HEK293 (cell line): Measurements from ENCODE around the gene LMOD1.

ENCODE experiments used
- CTCF ChIA-PET: fragments of 350-600 bp; formaldehyde crosslinking; extraction: SDS; loops from one replicate; lab custom pipeline; 2021; ENCODE audit warnings: antibody characterized with exemption; lab: Yijun Ruan, JAX
- POLR2A ChIA-PET: fragments of 300-600 bp; formaldehyde crosslinking; extraction: SDS; loops from one replicate; lab custom pipeline; 2020; ENCODE audit warnings: antibody characterized with exemption, inconsistent platforms; lab: Yijun Ruan, JAX
- H3K27ac ChIP-seq: fragments of 200-500 bp; sonication (Bioruptor generic); 2 replicates; pipeline ENCODE4 v1.5.1; 2014; ENCODE audit warnings: low read depth, low read length, control low read depth, inconsistent platforms; ENCODE audit errors: extremely low read depth
- H3K36me3 ChIP-seq, 2 experiments: fragments of 200-500 bp in 1 of 2; sonication (Bioruptor generic) in 1 of 2; 1 replicate in 1 of 2; 2 replicates in 1 of 2; pipeline ENCODE4 v1.5.1; 2014 to 2017; ENCODE audit warnings: inconsistent platforms in 2 of 2, low read length in 2 of 2; ENCODE audit not compliant: control insufficient read depth in 2 of 2, insufficient read depth in 1 of 2
- H3K4me1 ChIP-seq: fragments of 200-500 bp; sonication (Bioruptor generic); 2 replicates; pipeline ENCODE4 v1.5.1; 2014; ENCODE audit warnings: mild to moderate bottlenecking, low read length, inconsistent platforms; ENCODE audit not compliant: control insufficient read depth, insufficient read depth
- H3K4me3 ChIP-seq: 2 replicates; pipeline ENCODE4 v1.5.1; 2011; ENCODE audit warnings: low read depth, mild to moderate bottlenecking, control low read depth, low read length, moderate library complexity
- H3K9me3 ChIP-seq: fragments of 200-500 bp; sonication (Bioruptor generic); 2 replicates; pipeline ENCODE4 v1.5.1; 2014; ENCODE audit warnings: low read depth, low read length, inconsistent platforms; ENCODE audit not compliant: control insufficient read depth, insufficient read depth
- KLF9 ChIP-seq: fragments of 450-650 bp; formaldehyde crosslinking; IDR thresholded peaks from 2 replicates; pipeline ENCODE4 v1.5.1; 2016; ENCODE audit warnings: missing biosample characterization, missing genetic modification characterization, low read depth
- OVOL3 ChIP-seq: fragments of 450-650 bp; formaldehyde crosslinking; IDR thresholded peaks from 2 replicates; pipeline ENCODE4 v1.5.1; 2016; ENCODE audit warnings: missing biosample characterization, missing genetic modification characterization
- PRDM10 ChIP-seq: fragments of 450-650 bp; formaldehyde crosslinking; IDR thresholded peaks from 2 replicates; pipeline ENCODE4 v1.5.1; 2016; ENCODE audit warnings: missing biosample characterization, missing genetic modification characterization
- REPIN1 ChIP-seq: fragments of 450-650 bp; formaldehyde crosslinking; IDR thresholded peaks from 2 replicates; pipeline ENCODE4 v1.5.1; 2017; ENCODE audit warnings: missing biosample characterization, missing genetic modification characterization, low read depth
- REST ChIP-seq: fragments of 450-650 bp; formaldehyde crosslinking; IDR thresholded peaks from 2 replicates; pipeline ENCODE4 v1.5.1; 2016; ENCODE audit warnings: missing biosample characterization, missing genetic modification characterization
- SALL2 ChIP-seq: fragments of 450-650 bp; formaldehyde crosslinking; IDR thresholded peaks from 2 replicates; pipeline ENCODE4 v1.5.0; 2017; ENCODE audit warnings: missing biosample characterization, mild to moderate bottlenecking, missing genetic modification characterization, borderline replicate concordance
- SCRT2 ChIP-seq: fragments of 450-650 bp; formaldehyde crosslinking; IDR thresholded peaks from 2 replicates; pipeline ENCODE4 v1.5.1; 2016; ENCODE audit warnings: missing biosample characterization, missing genetic modification characterization
- YY1 ChIP-seq: fragments of 450-650 bp; formaldehyde crosslinking; IDR thresholded peaks from 2 replicates; pipeline ENCODE4 v1.5.1; 2018; ENCODE audit warnings: missing biosample characterization, missing genetic modification characterization
- ZBTB1 ChIP-seq: fragments of 450-650 bp; formaldehyde crosslinking; IDR thresholded peaks from 2 replicates; pipeline ENCODE4 v1.5.1; 2016; ENCODE audit warnings: missing biosample characterization, missing genetic modification characterization
- ZBTB8A ChIP-seq: fragments of 450-650 bp; formaldehyde crosslinking; IDR thresholded peaks from 2 replicates; pipeline ENCODE4 v1.5.1; 2016; ENCODE audit warnings: missing biosample characterization, missing genetic modification characterization
- ZNF132 ChIP-seq: fragments of 450-650 bp; formaldehyde crosslinking; IDR thresholded peaks from 2 replicates; pipeline ENCODE4 v1.5.1; 2017; ENCODE audit warnings: missing biosample characterization, missing genetic modification characterization, borderline replicate concordance
- ZNF140 ChIP-seq: fragments of 450-650 bp; formaldehyde crosslinking; IDR thresholded peaks from 2 replicates; pipeline ENCODE4 v1.5.1; 2016; ENCODE audit warnings: missing biosample characterization, missing genetic modification characterization
- ZNF184 ChIP-seq: fragments of 450-650 bp; IDR thresholded peaks from 2 replicates; pipeline ENCODE4 v1.5.1; 2018; ENCODE audit warnings: missing biosample characterization, mild to moderate bottlenecking, missing genetic modification characterization
- ZNF37A ChIP-seq: fragments of 450-650 bp; IDR thresholded peaks from 2 replicates; pipeline ENCODE4 v1.5.1; 2018; ENCODE audit warnings: missing biosample characterization, missing genetic modification characterization
- ZNF501 ChIP-seq: fragments of 450-650 bp; formaldehyde crosslinking; IDR thresholded peaks from 2 replicates; pipeline ENCODE4 v1.5.1; 2016; ENCODE audit warnings: missing biosample characterization, missing genetic modification characterization
- ZNF600 ChIP-seq: fragments of 450-650 bp; formaldehyde crosslinking; IDR thresholded peaks from 2 replicates; pipeline ENCODE4 v1.5.1; 2016; ENCODE audit warnings: missing biosample characterization, missing genetic modification characterization
- ZNF654 ChIP-seq: fragments of 450-650 bp; formaldehyde crosslinking; IDR thresholded peaks from 2 replicates; pipeline ENCODE4 v1.5.1; 2016; ENCODE audit warnings: low read depth, missing biosample characterization, missing genetic modification characterization
- ZNF670 ChIP-seq: fragments of 450-650 bp; formaldehyde crosslinking; IDR thresholded peaks from 2 replicates; pipeline ENCODE4 v1.5.1; 2016; ENCODE audit warnings: missing biosample characterization, missing genetic modification characterization, low read depth
- ZNF791 ChIP-seq: fragments of 450-650 bp; formaldehyde crosslinking; IDR thresholded peaks from 2 replicates; pipeline ENCODE4 v1.5.1; 2016; ENCODE audit warnings: missing biosample characterization, missing genetic modification characterization
- ZXDB ChIP-seq: fragments of 450-650 bp; formaldehyde crosslinking; IDR thresholded peaks from 2 replicates; pipeline ENCODE4 v1.5.1; 2016; ENCODE audit warnings: missing biosample characterization, missing genetic modification characterization
- TF ChIP-seq, protein P1 (sequence below): fragments of 450-650 bp; formaldehyde crosslinking; IDR thresholded peaks from 2 replicates; pipeline ENCODE4 v1.5.1; 2016; ENCODE audit warnings: missing biosample characterization, missing genetic modification characterization

Gene LMOD1

DNA sequence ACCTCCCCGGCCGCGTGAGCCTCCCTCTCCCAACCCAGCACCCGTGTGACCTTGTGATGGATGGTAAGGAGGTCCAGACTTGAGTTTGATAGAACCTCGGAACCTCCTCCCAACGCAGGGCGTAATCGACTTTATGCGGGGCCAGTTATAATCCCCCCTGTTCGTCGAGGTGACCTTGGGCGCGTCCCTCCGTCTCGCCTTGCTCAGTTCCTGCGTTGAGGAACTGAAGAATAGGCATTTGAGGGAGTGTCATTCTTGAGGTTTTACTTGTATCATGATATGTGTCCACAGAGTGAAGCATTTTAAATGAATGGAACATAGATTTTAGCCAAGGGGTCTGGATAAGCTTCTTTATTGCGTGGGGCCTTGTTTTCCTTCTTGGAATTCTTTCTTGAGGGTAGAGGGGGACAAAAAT, 9.4 kb upstream of the LMOD1 start:
- CTCF ChIA-PET, result interaction anchor here (0.6 to 2.6 kb wide), 3 partner anchors 10 to 91 kb away, joined by 3 to 20 read pairs (median 7); no protein-coding TSS in a partner anchor

GRCh38 chr1:201955009-201955728, 8.8 kb upstream of the LMOD1 start, which contains the start of gene TIMM17A:
TIMM17A (plus strand) TSS chr1:201955503; CDS start chr1:201955527, 24 bp downstream.
- H3K4me1 ChIP-seq, result no peaks in the 10 kb centered on the region
- peak within 1 kb of the TSS; percentile 79 for H3K4me3 ChIP-seq
- H3K9me3 ChIP-seq, result no peaks in the 10 kb centered on the region
- H3K36me3 ChIP-seq, result peaks cover 25 to 26% of the 10 kb centered on the region in 2 experiments
- POLR2A ChIA-PET, result interaction anchor here (0.7 to 1.8 kb wide), 10 partner anchors 9 to 79 kb away, joined by 3 to 16 read pairs (median 3); partner anchors contain the start of genes LMOD1 and RNPEP
- peak within 1 kb of the TSS; percentile 41; the same call in 1 of the 2 replicates for H3K27ac ChIP-seq
- CTCF ChIA-PET, result interaction anchor here (0.6 to 2.6 kb wide), 3 partner anchors 59 to 1075 kb away, joined by 3 to 20 read pairs (median 3); no protein-coding TSS in a partner anchor
- TF ChIP-seq ZNF791 (tag by site-specific recombination), result no peak
- TF ChIP-seq ZNF140 (tag by site-specific recombination), result no peak
- TF ChIP-seq ZNF37A (tag by site-specific recombination), result no peak
- 0 out of 2 replicates have a peak, but pooled peaks have one; percentile 16 for TF ChIP-seq ZBTB8A (tag by site-specific recombination)
- peak; percentile 61; the same call in 1 of the 2 replicates for TF ChIP-seq REST
- TF ChIP-seq SCRT2, result no peak
- TF ChIP-seq ZNF670 (tag by site-specific recombination), result no peak
- TF ChIP-seq OVOL3 (tag by site-specific recombination), result no peak
- TF ChIP-seq ZNF184, result no peak
- TF ChIP-seq ZNF654 (tag by site-specific recombination), result no peak
- peak; percentile 86; the same call in 1 of the 2 replicates for TF ChIP-seq ZXDB
- no peak for TF ChIP-seq ZNF132 (tag by site-specific recombination)
- peak; percentile 58 for TF ChIP-seq ZNF501 (tag by site-specific recombination)
- no peak for TF ChIP-seq ZBTB1 (tag by site-specific recombination)
- TF ChIP-seq, protein P1, sequence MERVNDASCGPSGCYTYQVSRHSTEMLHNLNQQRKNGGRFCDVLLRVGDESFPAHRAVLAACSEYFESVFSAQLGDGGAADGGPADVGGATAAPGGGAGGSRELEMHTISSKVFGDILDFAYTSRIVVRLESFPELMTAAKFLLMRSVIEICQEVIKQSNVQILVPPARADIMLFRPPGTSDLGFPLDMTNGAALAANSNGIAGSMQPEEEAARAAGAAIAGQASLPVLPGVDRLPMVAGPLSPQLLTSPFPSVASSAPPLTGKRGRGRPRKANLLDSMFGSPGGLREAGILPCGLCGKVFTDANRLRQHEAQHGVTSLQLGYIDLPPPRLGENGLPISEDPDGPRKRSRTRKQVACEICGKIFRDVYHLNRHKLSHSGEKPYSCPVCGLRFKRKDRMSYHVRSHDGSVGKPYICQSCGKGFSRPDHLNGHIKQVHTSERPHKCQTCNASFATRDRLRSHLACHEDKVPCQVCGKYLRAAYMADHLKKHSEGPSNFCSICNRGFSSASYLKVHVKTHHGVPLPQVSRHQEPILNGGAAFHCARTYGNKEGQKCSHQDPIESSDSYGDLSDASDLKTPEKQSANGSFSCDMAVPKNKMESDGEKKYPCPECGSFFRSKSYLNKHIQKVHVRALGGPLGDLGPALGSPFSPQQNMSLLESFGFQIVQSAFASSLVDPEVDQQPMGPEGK, result peak; percentile 87
- TF ChIP-seq SALL2 (tag by site-specific recombination), result no peak
- peak; percentile 75 for TF ChIP-seq KLF9 (tag by site-specific recombination)

More for the DNA sequence above, 9.4 kb upstream of the LMOD1 start:
- POLR2A ChIA-PET, result interaction anchor here (0.9 to 1.8 kb wide), 8 partner anchors 9 to 79 kb away, joined by 3 to 16 read pairs (median 4); partner anchors contain the start of gene LMOD1
- H3K27ac ChIP-seq, result peak overlapping the region; percentile 41; the same call in 1 of the 2 replicates
- TF ChIP-seq PRDM10 (peak; percentile 52), REPIN1 (tag by site-specific recombination) (0 out of 2 replicates have a peak, but pooled peaks have one; percentile 35), ZNF600 (tag by site-specific recombination) (0 out of 2 replicates have a peak, but pooled peaks have one; percentile 8), KLF9 (tag by site-specific recombination) (no peak), YY1 (tag by site-specific recombination) (0 out of 2 replicates have a peak, but pooled peaks have one; percentile 2)
- H3K4me3 ChIP-seq, result peak overlapping the region; percentile 79
- peaks cover 29 to 31% of the 10 kb centered on the region in 2 experiments for H3K36me3 ChIP-seq
- H3K4me1 ChIP-seq, result no peaks in the 10 kb centered on the region
- H3K9me3 ChIP-seq, result no peaks in the 10 kb centered on the region
